Duodenal mucosa (tissue), 2 donors: ENCODE data around the gene NFRKB.

Experiments
- H3K27ac ChIP-seq: one replicate; pipeline ENCODE4 v1.7.0; 2013; ENCODE audit warnings: low read depth, low read length
- H3K27me3 ChIP-seq, 2 donors: one replicate each; pipeline ENCODE4 v1.7.0; 2013; ENCODE audit warnings: low read length in 2 of 2, control low read depth in 1 of 2; ENCODE audit not compliant: insufficient read depth in 2 of 2, control insufficient read depth in 1 of 2
- H3K36me3 ChIP-seq, 2 donors: one replicate each; pipeline ENCODE4 v1.7.0; 2013; ENCODE audit warnings: low read length in 2 of 2, control low read depth in 1 of 2; ENCODE audit not compliant: insufficient read depth in 2 of 2, control insufficient read depth in 1 of 2
- H3K4me1 ChIP-seq, 2 donors: one replicate each; pipeline ENCODE4 v1.7.0; 2013; ENCODE audit warnings: low read length in 2 of 2, control low read depth in 1 of 2; ENCODE audit not compliant: insufficient read depth in 2 of 2, control insufficient read depth in 1 of 2
- H3K4me3 ChIP-seq, 2 donors: one replicate each; pipeline ENCODE4 v1.7.0; 2013; ENCODE audit warnings: low read length in 2 of 2, low read depth in 1 of 2
- H3K9ac ChIP-seq, 2 donors: one replicate each; pipeline ENCODE4 v1.7.0; 2013; ENCODE audit warnings: low read length in 2 of 2, low read depth in 1 of 2
- H3K9me3 ChIP-seq, 2 donors: one replicate each; pipeline ENCODE4 v1.7.0; 2013; ENCODE audit warnings: low read length in 2 of 2, control low read depth in 1 of 2; ENCODE audit not compliant: control insufficient read depth in 1 of 2

Gene NFRKB

GRCh38 chr11:129930743-129931142, 35.4 kb upstream of the NFRKB start:
- H3K27me3 ChIP-seq: no peaks in the 10 kb centered on the region
- H3K4me3 ChIP-seq: no peak overlapping the region
- H3K4me1 ChIP-seq: no peaks in the 10 kb centered on the region
- peaks cover 2 to 22% of the 10 kb centered on the region in 2 donors for H3K36me3 ChIP-seq
- no peak overlapping the region for H3K9ac ChIP-seq
- no peaks in the 10 kb centered on the region for H3K9me3 ChIP-seq
- H3K27ac ChIP-seq: no peak overlapping the region

GRCh38 chr11:129930296-129930695, 34.9 kb upstream of the NFRKB start:
- H3K27me3 ChIP-seq: no peaks in the 10 kb centered on the region
- H3K9me3 ChIP-seq: no peaks in the 10 kb centered on the region
- no peak overlapping the region for H3K9ac ChIP-seq
- H3K27ac ChIP-seq: no peak overlapping the region
- H3K4me3 ChIP-seq: no peak overlapping the region
- H3K4me1 ChIP-seq: no peaks in the 10 kb centered on the region
- peaks cover 5 to 23% of the 10 kb centered on the region in 2 donors for H3K36me3 ChIP-seq

GRCh38 chr11:129929721-129930120, 34.3 kb upstream of the NFRKB start:
- Histone ChIP-seq H3K4me3 (no peak overlapping the region), H3K9me3 (no peaks in the 10 kb centered on the region), H3K27me3 (no peaks in the 10 kb centered on the region), H3K4me1 (no peaks in the 10 kb centered on the region), H3K27ac (no peak overlapping the region), H3K9ac (no peak overlapping the region), H3K36me3 (peaks cover 11 to 27% of the 10 kb centered on the region in 2 donors)

- H3K27ac ChIP-seq: no peak overlapping the region
- no peaks in the 10 kb centered on the region for H3K27me3 ChIP-seq
- peaks cover 13 to 29% of the 10 kb centered on the region in 2 donors for H3K36me3 ChIP-seq
- H3K4me3 ChIP-seq: no peak overlapping the region
- H3K9me3 ChIP-seq: no peaks in the 10 kb centered on the region
- H3K4me1 ChIP-seq: no peaks in the 10 kb centered on the region
- H3K9ac ChIP-seq: no peak overlapping the region
These were observed 33.7 kb upstream of the NFRKB start for GRCh38 chr11:129928923-129929692.

GRCh38 chr11:129922674-129923073, 27.3 kb upstream of the NFRKB start:
- Histone ChIP-seq H3K9ac (peak overlapping the region in 1 of 2 donors; percentile 12), H3K4me1 (peaks cover 0 to 4% of the 10 kb centered on the region in 2 donors), H3K36me3 (peaks cover 17 to 32% of the 10 kb centered on the region in 2 donors), H3K9me3 (no peaks in the 10 kb centered on the region), H3K4me3 (no peak overlapping the region), H3K27me3 (no peaks in the 10 kb centered on the region), H3K27ac (no peak overlapping the region)

- Histone ChIP-seq H3K27ac (no peak overlapping the region), H3K27me3 (no peaks in the 10 kb centered on the region), H3K4me3 (no peak overlapping the region), H3K9me3 (no peaks in the 10 kb centered on the region), H3K9ac (no peak overlapping the region), H3K4me1 (peaks cover 0 to 4% of the 10 kb centered on the region in 2 donors), H3K36me3 (peaks cover 29 to 49% of the 10 kb centered on the region in 2 donors)
These were observed 23.0 kb upstream of the NFRKB start for GRCh38 chr11:129918361-129918760.

GRCh38 chr11:129917231-129917630, 21.9 kb upstream of the NFRKB start:
- Histone ChIP-seq H3K27ac (no peak overlapping the region), H3K9ac (no peak overlapping the region), H3K9me3 (no peaks in the 10 kb centered on the region), H3K4me1 (no peaks in the 10 kb centered on the region), H3K27me3 (no peaks in the 10 kb centered on the region), H3K36me3 (peaks cover 29 to 42% of the 10 kb centered on the region in 2 donors), H3K4me3 (no peak overlapping the region)

GRCh38 chr11:129911298-129911697, 15.9 kb upstream of the NFRKB start:
- Histone ChIP-seq H3K27me3 (no peaks in the 10 kb centered on the region), H3K9ac (no peak overlapping the region), H3K36me3 (peaks cover 21 to 46% of the 10 kb centered on the region in 2 donors), H3K9me3 (no peaks in the 10 kb centered on the region), H3K4me1 (no peaks in the 10 kb centered on the region), H3K27ac (no peak overlapping the region), H3K4me3 (no peak overlapping the region)

- no peaks in the 10 kb centered on the region for H3K9me3 ChIP-seq
- no peaks in the 10 kb centered on the region for H3K4me1 ChIP-seq
- H3K9ac ChIP-seq: no peak overlapping the region
- H3K27ac ChIP-seq: no peak overlapping the region
- H3K27me3 ChIP-seq: no peaks in the 10 kb centered on the region
- H3K4me3 ChIP-seq: no peak overlapping the region
- H3K36me3 ChIP-seq: peaks cover 23 to 45% of the 10 kb centered on the region in 2 donors
These were observed 15.0 kb upstream of the NFRKB start for GRCh38 chr11:129910360-129910759.

- H3K9ac ChIP-seq: no peak overlapping the region
- H3K27ac ChIP-seq: no peak overlapping the region
- H3K36me3 ChIP-seq: peaks cover 13 to 30% of the 10 kb centered on the region in 2 donors
- no peaks in the 10 kb centered on the region for H3K9me3 ChIP-seq
- H3K4me3 ChIP-seq: no peak overlapping the region
- H3K4me1 ChIP-seq: no peaks in the 10 kb centered on the region
- H3K27me3 ChIP-seq: no peaks in the 10 kb centered on the region
These were observed 10.0 kb upstream of the NFRKB start for GRCh38 chr11:129905402-129905801.
